ENCODE results near the gene ARHGAP6.
"Not testable (repeated sequence)": the region's sequence is repeated elsewhere in the genome, so short reads cannot be mapped to it uniquely, and the experiment has no call there.

ARHGAP6 gene

GRCh38 chrX:11131146-11131545 is 534.6 kb downstream of the ARHGAP6 start:
- in situ Hi-C loops (cut with HindIII; ENCODE audit: low sequenced_read_pairs), result no loop called here

- in situ Hi-C loops (cut with HindIII; ENCODE audit: low sequenced_read_pairs), result no loop called here
Observed at GRCh38 chrX:11130136-11130535, 535.6 kb downstream of the ARHGAP6 start.

GRCh38 chrX:11129534-11130105 is 536.1 kb downstream of the ARHGAP6 start:
- in situ Hi-C loops (cut with HindIII; ENCODE audit: low sequenced_read_pairs), result no loop called here

GRCh38 chrX:11125060-11125459 is 540.7 kb downstream of the ARHGAP6 start:
- in situ Hi-C loops (cut with HindIII; ENCODE audit: low sequenced_read_pairs), result no loop called here

GRCh38 chrX:11124112-11124511 is 541.6 kb downstream of the ARHGAP6 start:
- in situ Hi-C loops (cut with HindIII; ENCODE audit: low sequenced_read_pairs), result no loop called here

- in situ Hi-C loops (cut with HindIII; ENCODE audit: low sequenced_read_pairs), result not testable (repeated sequence)
Observed at GRCh38 chrX:11123087-11123486, 542.6 kb downstream of the ARHGAP6 start.

GRCh38 chrX:11119313-11119943 is 546.3 kb downstream of the ARHGAP6 start:
- in situ Hi-C loops (cut with HindIII; ENCODE audit: low sequenced_read_pairs), result no loop called here

- in situ Hi-C loops (cut with HindIII; ENCODE audit: low sequenced_read_pairs), result no loop called here
Observed at GRCh38 chrX:11117745-11118144, 548.0 kb downstream of the ARHGAP6 start.

- in situ Hi-C loops (cut with HindIII; ENCODE audit: low sequenced_read_pairs), result no loop called here
Observed at GRCh38 chrX:11113731-11114130, 552.0 kb downstream of the ARHGAP6 start.

GRCh38 chrX:11111947-11112346 is 553.8 kb downstream of the ARHGAP6 start:
- in situ Hi-C loops (cut with HindIII; ENCODE audit: low sequenced_read_pairs), result no loop called here

- in situ Hi-C loops (cut with HindIII; ENCODE audit: low sequenced_read_pairs), result no loop called here
Observed at GRCh38 chrX:11111037-11111851, 554.5 kb downstream of the ARHGAP6 start, which contains the start of gene HCCS. Gene HCCS, plus strand, starts transcription at chrX:11111332. Its CDS starts 729 bp downstream, at chrX:11112061.

GRCh38 chrX:11109968-11110367 is 555.8 kb downstream of the ARHGAP6 start:
- in situ Hi-C loops (cut with HindIII; ENCODE audit: low sequenced_read_pairs), result no loop called here

GRCh38 chrX:11108253-11108941 is 557.3 kb downstream of the ARHGAP6 start:
- in situ Hi-C loops (cut with HindIII; ENCODE audit: low sequenced_read_pairs), result no loop called here

GRCh38 chrX:11105080-11105479 is 560.6 kb downstream of the ARHGAP6 start:
- in situ Hi-C loops (cut with HindIII; ENCODE audit: low sequenced_read_pairs), result no loop called here

- in situ Hi-C loops (cut with HindIII; ENCODE audit: low sequenced_read_pairs), result no loop called here
Observed at GRCh38 chrX:11103751-11104150, 562.0 kb downstream of the ARHGAP6 start.

- in situ Hi-C loops (cut with HindIII; ENCODE audit: low sequenced_read_pairs), result no loop called here
Observed at GRCh38 chrX:11103006-11103405, 562.7 kb downstream of the ARHGAP6 start.

GRCh38 chrX:11100281-11101035 is 565.3 kb downstream of the ARHGAP6 start:
- in situ Hi-C loops (cut with HindIII; ENCODE audit: low sequenced_read_pairs), result no loop called here

- in situ Hi-C loops (cut with HindIII; ENCODE audit: low sequenced_read_pairs), result loop anchor here (25.0 kb wide), 1 partner anchor 912 kb away; no protein-coding TSS in a partner anchor
Observed at GRCh38 chrX:11099465-11099864, 566.3 kb downstream of the ARHGAP6 start.

- in situ Hi-C loops (cut with HindIII; ENCODE audit: low sequenced_read_pairs), result loop anchor here (25.0 kb wide), 1 partner anchor 911 kb away; no protein-coding TSS in a partner anchor
Observed at GRCh38 chrX:11097933-11098332, 567.8 kb downstream of the ARHGAP6 start.

GRCh38 chrX:11089802-11090201 is 575.9 kb downstream of the ARHGAP6 start:
- in situ Hi-C loops (cut with HindIII; ENCODE audit: low sequenced_read_pairs), result loop anchor here (25.0 kb wide), 1 partner anchor 903 kb away; no protein-coding TSS in a partner anchor

Measured in endothelial cell of hepatic sinusoid (primary cell).